Activated naive CD4-positive, alpha-beta T cell treated with anti-CD3 and anti-CD28 coated beads, Interleukin-2, amount 10 ng/mL, durations not matched to agents 7 days and 5 days (primary cell): Measurements from ENCODE around the gene ERFL.

Experiments
- CTCF ChIA-PET: fragments of 350-600 bp; sonication (Branson Sonifier 250); formaldehyde crosslinking; loops from one replicate; lab custom pipeline; 2021; ENCODE audit warnings: antibody characterized with exemption; lab: Charles Lee
- DNase-seq: peaks from one replicate; pipeline ENCODE4 v3.0.0-alpha.2; 2020
- H3K27ac Mint-ChIP-seq: one replicate; pipeline ENCODE4 v1.8.0; 2021; ENCODE audit warnings: mild to moderate bottlenecking, moderate library complexity, mixed read lengths
- H3K27me3 Mint-ChIP-seq: one replicate; pipeline ENCODE4 v1.8.0; 2021; ENCODE audit warnings: mild to moderate bottlenecking, mixed read lengths
- H3K36me3 Mint-ChIP-seq: one replicate; pipeline ENCODE4 v1.8.0; 2021; ENCODE audit warnings: mixed read lengths
- H3K4me1 Mint-ChIP-seq: one replicate; pipeline ENCODE4 v1.8.0; 2021; ENCODE audit warnings: mixed read lengths
- H3K4me3 Mint-ChIP-seq: one replicate; pipeline ENCODE4 v1.8.0; 2021; ENCODE audit warnings: mild to moderate bottlenecking, moderate library complexity, mixed read lengths
- H3K9me3 Mint-ChIP-seq: one replicate; pipeline ENCODE4 v1.8.0; 2021; ENCODE audit warnings: mixed read lengths

Gene ERFL

GRCh38 chr19:41895745-41896580 is 32.3 kb downstream of the ERFL start:
- peaks cover 41% of the 10 kb centered on the region for H3K4me1 Mint-ChIP-seq
- peaks cover 57% of the 10 kb centered on the region for H3K36me3 Mint-ChIP-seq
- CTCF ChIA-PET = interaction anchor here (0.7 to 1.1 kb wide), 4 partner anchors 11 to 55 kb away, joined by 3 to 4 read pairs (median 3); no protein-coding TSS in a partner anchor
- no peak for DNase-seq
- no peaks in the 10 kb centered on the region for H3K27me3 Mint-ChIP-seq
- peak overlapping the region; percentile 2 for H3K27ac Mint-ChIP-seq
- no peaks in the 10 kb centered on the region for H3K9me3 Mint-ChIP-seq
- H3K4me3 Mint-ChIP-seq = no peak overlapping the region

- no peak for DNase-seq
- Mint-ChIP-seq H3K27ac (peak overlapping the region; percentile 74), H3K4me1 (peaks cover 45% of the 10 kb centered on the region), H3K4me3 (no peak overlapping the region), H3K9me3 (no peaks in the 10 kb centered on the region), H3K36me3 (peaks cover 57% of the 10 kb centered on the region), H3K27me3 (no peaks in the 10 kb centered on the region)
- CTCF ChIA-PET = no interaction called here
Measured at GRCh38 chr19:41894350-41894749, 33.9 kb downstream of the ERFL start.

GRCh38 chr19:41893899-41894298 is 34.4 kb downstream of the ERFL start:
- H3K9me3 Mint-ChIP-seq = no peaks in the 10 kb centered on the region
- CTCF ChIA-PET = no interaction called here
- peak; percentile 49 for DNase-seq
- no peak overlapping the region for H3K4me3 Mint-ChIP-seq
- H3K27me3 Mint-ChIP-seq = no peaks in the 10 kb centered on the region
- H3K36me3 Mint-ChIP-seq = peaks cover 57% of the 10 kb centered on the region
- peak overlapping the region; percentile 74 for H3K27ac Mint-ChIP-seq
- peaks cover 47% of the 10 kb centered on the region for H3K4me1 Mint-ChIP-seq

GRCh38 chr19:41892173-41892902 is 35.9 kb downstream of the ERFL start:
- Mint-ChIP-seq H3K27ac (peak overlapping the region; percentile 76), H3K27me3 (no peaks in the 10 kb centered on the region), H3K36me3 (peaks cover 55% of the 10 kb centered on the region), H3K9me3 (no peaks in the 10 kb centered on the region), H3K4me1 (peaks cover 54% of the 10 kb centered on the region), H3K4me3 (no peak overlapping the region)
- DNase-seq = no peak
- CTCF ChIA-PET = interaction anchor here (1.0 to 3.3 kb wide), 3 partner anchors 16 to 34 kb away, joined by 3 to 10 read pairs (median 3); no protein-coding TSS in a partner anchor

- Mint-ChIP-seq H3K27ac (no peak overlapping the region), H3K4me3 (no peak overlapping the region), H3K27me3 (no peaks in the 10 kb centered on the region), H3K4me1 (peaks cover 65% of the 10 kb centered on the region), H3K36me3 (peaks cover 66% of the 10 kb centered on the region), H3K9me3 (no peaks in the 10 kb centered on the region)
- no peak for DNase-seq
- CTCF ChIA-PET = interaction anchor here (3.3 kb wide), 1 partner anchor 18 kb away, joined by 10 read pairs; no protein-coding TSS in a partner anchor
Measured at GRCh38 chr19:41890936-41891335, 37.3 kb downstream of the ERFL start.

GRCh38 chr19:41889896-41890295 is 38.4 kb downstream of the ERFL start:
- Mint-ChIP-seq H3K27ac (peak overlapping the region; percentile 58), H3K9me3 (no peaks in the 10 kb centered on the region), H3K27me3 (no peaks in the 10 kb centered on the region), H3K4me3 (no peak overlapping the region), H3K4me1 (peaks cover 62% of the 10 kb centered on the region), H3K36me3 (peaks cover 65% of the 10 kb centered on the region)
- no peak for DNase-seq
- CTCF ChIA-PET = interaction anchor here (3.3 kb wide), 1 partner anchor 17 kb away, joined by 10 read pairs; no protein-coding TSS in a partner anchor

GRCh38 chr19:41888926-41889325 is 39.3 kb downstream of the ERFL start:
- no peak for DNase-seq
- CTCF ChIA-PET = interaction anchor here (0.7 to 4.8 kb wide), 4 partner anchors 10 to 41 kb away, joined by 3 to 66 read pairs (median 4); partner anchors contain the start of gene ERFL
- Mint-ChIP-seq H3K9me3 (no peaks in the 10 kb centered on the region), H3K27me3 (no peaks in the 10 kb centered on the region), H3K36me3 (peaks cover 70% of the 10 kb centered on the region), H3K4me3 (peak overlapping the region; percentile 89), H3K4me1 (peaks cover 62% of the 10 kb centered on the region), H3K27ac (peak overlapping the region; percentile 91)

GRCh38 chr19:41887711-41888382 is 40.4 kb downstream of the ERFL start:
- H3K36me3 Mint-ChIP-seq = peaks cover 73% of the 10 kb centered on the region
- peak overlapping the region; percentile 89 for H3K4me3 Mint-ChIP-seq
- CTCF ChIA-PET = interaction anchor here (0.6 to 4.8 kb wide), 8 partner anchors 14 to 64 kb away, joined by 3 to 66 read pairs (median 4); partner anchors contain the start of genes ERFL and RPS19
- peak; percentile 90 for DNase-seq
- H3K9me3 Mint-ChIP-seq = no peaks in the 10 kb centered on the region
- H3K27me3 Mint-ChIP-seq = no peaks in the 10 kb centered on the region
- H3K4me1 Mint-ChIP-seq = peaks cover 57% of the 10 kb centered on the region
- peak overlapping the region; percentile 91 for H3K27ac Mint-ChIP-seq

- H3K27me3 Mint-ChIP-seq = no peaks in the 10 kb centered on the region
- CTCF ChIA-PET = interaction anchor here (0.6 to 4.8 kb wide), 11 partner anchors 13 to 240 kb away, joined by 3 to 66 read pairs (median 4); partner anchors contain the start of genes ERFL and RPS19
- H3K27ac Mint-ChIP-seq = peak overlapping the region; percentile 91
- H3K4me3 Mint-ChIP-seq = peak overlapping the region; percentile 89
- H3K9me3 Mint-ChIP-seq = no peaks in the 10 kb centered on the region
- H3K36me3 Mint-ChIP-seq = peaks cover 78% of the 10 kb centered on the region
- H3K4me1 Mint-ChIP-seq = peaks cover 58% of the 10 kb centered on the region
- peak; percentile 85 for DNase-seq
Measured at GRCh38 chr19:41886761-41887710, 41.2 kb downstream of the ERFL start.

GRCh38 chr19:41883821-41884733 is 44.2 kb downstream of the ERFL start:
- no peaks in the 10 kb centered on the region for H3K9me3 Mint-ChIP-seq

GRCh38 chr19:41883463-41883820 is 44.8 kb downstream of the ERFL start:
- Mint-ChIP-seq H3K4me1 (peaks cover 62% of the 10 kb centered on the region), H3K9me3 (no peaks in the 10 kb centered on the region), H3K4me3 (peak overlapping the region; percentile 89), H3K27me3 (no peaks in the 10 kb centered on the region), H3K27ac (peak overlapping the region; percentile 91), H3K36me3 (peaks cover 51% of the 10 kb centered on the region)
- CTCF ChIA-PET = interaction anchor here (0.7 kb wide), 1 partner anchor 8 kb away, joined by 3 read pairs; no protein-coding TSS in a partner anchor
- no peak for DNase-seq

More at GRCh38 chr19:41883821-41884733, 44.2 kb downstream of the ERFL start:
- Mint-ChIP-seq H3K4me3 (peak overlapping the region; percentile 89), H3K36me3 (peaks cover 56% of the 10 kb centered on the region), H3K4me1 (peaks cover 64% of the 10 kb centered on the region), H3K27me3 (no peaks in the 10 kb centered on the region), H3K27ac (peak overlapping the region; percentile 91)
- peak; percentile 93 for DNase-seq
- CTCF ChIA-PET = interaction anchor here (0.5 to 4.8 kb wide), 3 partner anchors 9 to 1355 kb away, joined by 3 to 66 read pairs (median 3); no protein-coding TSS in a partner anchor
